B cell (primary cell): ENCODE measurements around the gene EHD4. TPM values are rescaled to one million over a fixed set of nuclear protein-coding genes. Genes with fewer than 3 reads are reported as not detected.

Experiments
- ATAC-seq: fragments of 200-7000 bp; cut with Tn5 transposase; one replicate; pipeline ENCODE4 v1.10.0; 2021; ENCODE audit warnings: low read depth, mild to moderate bottlenecking, moderate number of reproducible peaks, moderate library complexity
- CTCF ChIA-PET: fragments of 350-600 bp; sonication (Branson Sonifier 250); formaldehyde crosslinking; loops from one replicate; lab custom pipeline; 2021; ENCODE audit warnings: antibody characterized with exemption, inconsistent platforms; lab: Charles Lee
- POLR2A ChIA-PET: fragments of 350-600 bp; sonication (Branson Sonifier 250); formaldehyde crosslinking; loops from one replicate; lab custom pipeline; 2021; ENCODE audit warnings: antibody characterized with exemption; lab: Charles Lee
- DNase-seq: peaks from one replicate; pipeline ENCODE4 v3.0.0; 2013
- H2AFZ ChIP-seq: 2 replicates; pipeline ENCODE4 v1.6.1; 2012; ENCODE audit warnings: mild to moderate bottlenecking, low read depth, low read length; ENCODE audit not compliant: insufficient read depth, poor library complexity, severe bottlenecking
- H3K27ac ChIP-seq, 2 donors: 1 replicate in 1 of 2; 2 replicates in 1 of 2; pipeline ENCODE4 v1.5.1; 2012 to 2013; ENCODE audit warnings: low read length in 2 of 2, mild to moderate bottlenecking in 2 of 2, moderate library complexity in 1 of 2
- H3K27me3 ChIP-seq, 4 experiments: fragments of 200-600 bp in 1 of 4; sonication (generic) in 1 of 4; replicated peaks in 1 of 4; 1 replicate in 2 of 4; 2 replicates in 2 of 4; pipeline versions ENCODE4 v1.6.1 to v1.7.0; 2013 to 2016; ENCODE audit warnings: low read length in 3 of 4, mild to moderate bottlenecking in 2 of 4, mixed read lengths in 1 of 4, moderate library complexity in 1 of 4; ENCODE audit not compliant: insufficient read depth in 4 of 4, control insufficient read depth in 3 of 4; ENCODE audit errors: control extremely low read depth in 1 of 4
- H3K36me3 ChIP-seq, 2 experiments: replicated peaks in 1 of 2; 1 replicate in 1 of 2; 2 replicates in 1 of 2; pipeline versions ENCODE4 v1.6.1 to v1.7.1; 2013; ENCODE audit warnings: low read length in 1 of 2; ENCODE audit not compliant: insufficient read depth in 2 of 2, control insufficient read depth in 1 of 2; ENCODE audit errors: control extremely low read depth in 1 of 2, extremely low read depth in 1 of 2
- H3K4me1 ChIP-seq, 2 donors: fragments of 200-600 bp in 1 of 2; sonication (generic) in 1 of 2; 1 replicate in 1 of 2; 2 replicates in 1 of 2; pipeline versions ENCODE4 v1.5.1 to v1.6.1; 2013 to 2017; ENCODE audit warnings: low read length in 2 of 2; ENCODE audit not compliant: control insufficient read depth in 2 of 2, insufficient read depth in 2 of 2
- H3K4me2 ChIP-seq: replicated peaks from 2 replicates; pipeline ENCODE3; 2012; ENCODE audit warnings: mild to moderate bottlenecking, low read depth, low read length; ENCODE audit not compliant: poor library complexity, severe bottlenecking
- H3K4me3 ChIP-seq, 5 experiments: fragments of 200-600 bp in 1 of 5; sonication (generic) in 1 of 5; 1 replicate in 3 of 5; 2 replicates in 2 of 5; pipeline versions ENCODE4 v1.5.1 to v1.7.0; 2011 to 2016; ENCODE audit warnings: low read length in 4 of 5, mild to moderate bottlenecking in 4 of 5, low read depth in 2 of 5, control low read depth in 1 of 5, moderate library complexity in 1 of 5; ENCODE audit not compliant: insufficient read depth in 1 of 5; ENCODE audit errors: control extremely low read depth in 1 of 5, extremely low read depth in 1 of 5
- H3K79me2 ChIP-seq: fragments of 200-600 bp; sonication (generic); one replicate; pipeline ENCODE4 v1.6.0; 2016; ENCODE audit warnings: low read length; ENCODE audit not compliant: control insufficient read depth, insufficient read depth
- H3K9ac ChIP-seq: fragments of 200-600 bp; sonication (generic); 2 replicates; pipeline ENCODE4 v1.6.1; 2017; ENCODE audit warnings: mild to moderate bottlenecking, low read length, moderate library complexity
- H3K9me3 ChIP-seq, 3 donors: one replicate each; pipeline versions ENCODE4 v1.6.1 to v1.7.1; 2013; ENCODE audit warnings: low read length in 2 of 3; ENCODE audit not compliant: control insufficient read depth in 2 of 3, insufficient read depth in 1 of 3; ENCODE audit errors: control extremely low read depth in 1 of 3
- H4K20me1 ChIP-seq: 2 replicates; pipeline ENCODE4 v1.6.0; 2012; ENCODE audit warnings: mild to moderate bottlenecking, low read length; ENCODE audit not compliant: insufficient read depth, control insufficient read depth, poor library complexity, severe bottlenecking
- H3K27ac Mint-ChIP-seq: one replicate; pipeline ENCODE4 v1.8.0; 2021; ENCODE audit warnings: mixed read lengths
- H3K27me3 Mint-ChIP-seq: one replicate; pipeline ENCODE4 v1.8.0; 2021; ENCODE audit warnings: mixed read lengths
- H3K4me1 Mint-ChIP-seq: one replicate; pipeline ENCODE4 v1.8.0; 2021; ENCODE audit warnings: mixed read lengths
- H3K4me3 Mint-ChIP-seq: one replicate; pipeline ENCODE4 v1.8.0; 2021; ENCODE audit warnings: mixed read lengths
- H3K9me3 Mint-ChIP-seq: one replicate; pipeline ENCODE4 v1.8.0; 2022; ENCODE audit warnings: mixed read lengths; ENCODE audit not compliant: insufficient read depth
- CTCF ChIP-seq: fragments of 200-600 bp; IDR thresholded peaks from one replicate; pipeline ENCODE4 v1.8.0; 2022; ENCODE audit warnings: antibody characterized with exemption, mild to moderate bottlenecking
- EZH2 ChIP-seq: IDR thresholded peaks from 2 replicates; pipeline ENCODE4 v1.6.1; 2012; ENCODE audit warnings: borderline replicate concordance, low read depth, mild to moderate bottlenecking, moderate library complexity, low read length; ENCODE audit not compliant: insufficient read depth, poor library complexity, severe bottlenecking
- WGBS: methylation state at CpG from one replicate; pipeline ENCODE4 v1.1.5; 2013; ENCODE audit warnings: missing lambda C conversion rate; ENCODE audit not compliant: insufficient coverage; 5-methylcytosine and 5-hydroxymethylcytosine counted together
- intact Hi-C: fragments of 100-400 bp; cut with micrococcal nuclease; formaldehyde crosslinking; loops from one replicate; pipeline ENCODE4 v1.10.0; 2022
- polyA plus RNA-seq: library from polyadenylated mRNA; depleted of rRNA; stranded (reverse); fragments of >200 nt; gene quantifications from 2 replicates; pipeline ENCODE4 v1.2.3, GENCODE V29; 2012
- total RNA-seq, 2 donors: library from RNA; stranded (reverse); fragments of 120-200 nt in 1 of 2; gene quantifications; 1 replicate in 1 of 2; 2 replicates in 1 of 2; pipeline versions ENCODE4 v1.2.3 to v1.2.4, GENCODE V29; 2013 to 2022

EHD4 gene
- total and polyA plus RNA-seq, 2 donors (not counting 1 experiment from before 2014, with no cell fraction given) = 3.1 to 12.7 TPM

- ATAC-seq = no peak
- ChIA-PET CTCF (interaction anchor here (7.4 kb wide), 1 partner anchor 62 kb away, joined by 88 read pairs; no protein-coding TSS in a partner anchor), POLR2A (no interaction called here)
- no peak overlapping the region for H3K9ac ChIP-seq
- 95% methylated on average over 3 of the region's 11 CpGs for WGBS
- TF ChIP-seq CTCF = no peak
- TF ChIP-seq EZH2 = no peak
- intact Hi-C loops = no loop called here
- no peak overlapping the region for H3K27ac ChIP-seq
- H3K4me1 ChIP-seq = no peaks in the 10 kb centered on the region
- H3K4me3 ChIP-seq = no peak overlapping the region
- Mint-ChIP-seq H3K4me3 (no peak overlapping the region), H3K9me3 (no peaks in the 10 kb centered on the region), H3K27me3 (no peaks in the 10 kb centered on the region), H3K4me1 (no peaks in the 10 kb centered on the region), H3K27ac (no peak overlapping the region)
- DNase-seq = no peak
- no peak overlapping the region for H2AFZ ChIP-seq
- no peaks in the 10 kb centered on the region for H3K36me3 ChIP-seq
- no peak overlapping the region for H3K4me2 ChIP-seq
- no peaks in the 10 kb centered on the region for H3K79me2 ChIP-seq
- peaks cover 0 to 9% (median 4%) of the 10 kb centered on the region in 4 experiments for H3K27me3 ChIP-seq
- no peaks in the 10 kb centered on the region for H3K9me3 ChIP-seq
- H4K20me1 ChIP-seq = no peaks in the 10 kb centered on the region
Measured at GRCh38 chr15:41993472-41994170, 21.3 kb upstream of the EHD4 start.

GRCh38 chr15:41992803-41993190 is 20.4 kb upstream of the EHD4 start:
- ATAC-seq (no peak), DNase-seq (no peak)
- H3K9me3 ChIP-seq = no peaks in the 10 kb centered on the region
- Mint-ChIP-seq H3K27me3 (no peaks in the 10 kb centered on the region), H3K4me1 (no peaks in the 10 kb centered on the region), H3K9me3 (no peaks in the 10 kb centered on the region), H3K27ac (no peak overlapping the region), H3K4me3 (no peak overlapping the region)
- no peaks in the 10 kb centered on the region for H3K4me1 ChIP-seq
- no peak for TF ChIP-seq CTCF
- TF ChIP-seq EZH2 = no peak
- H3K4me3 ChIP-seq = no peak overlapping the region
- ChIA-PET CTCF (interaction anchor here (7.4 kb wide), 1 partner anchor 63 kb away, joined by 88 read pairs; no protein-coding TSS in a partner anchor), POLR2A (no interaction called here)
- no peak overlapping the region for H3K4me2 ChIP-seq
- no peaks in the 10 kb centered on the region for H3K36me3 ChIP-seq
- no peaks in the 10 kb centered on the region for H3K79me2 ChIP-seq
- no peaks in the 10 kb centered on the region for H4K20me1 ChIP-seq
- WGBS = 97% methylated on average over 6 of the region's 7 CpGs
- peaks cover 0 to 9% (median 4%) of the 10 kb centered on the region in 4 experiments for H3K27me3 ChIP-seq
- H3K9ac ChIP-seq = no peak overlapping the region
- intact Hi-C loops = no loop called here
- no peak overlapping the region for H3K27ac ChIP-seq
- H2AFZ ChIP-seq = no peak overlapping the region
